ENCODE measurements around the gene ARL16.
A peak's percentile ranks its signal among the peaks of the same experiment; 100 is the strongest.

Gene ARL16

GRCh38 chr17:81666342-81667191 is 17.0 kb downstream of the ARL16 start, which contains the start of the genes CCDC137 and OXLD1:
Gene CCDC137 (plus strand): TSS chr17:81666737. CDS start chr17:81666767, 30 bp downstream.
Gene OXLD1 (minus strand): TSS chr17:81666605. CDS start chr17:81666577, 28 bp downstream.
- DNase-seq: peak; percentile 94 to 96 (median 95)

GRCh38 chr17:81666092-81666341 is 17.6 kb downstream of the ARL16 start:
- peak in 1 of 3 experiments; percentile 44 for DNase-seq

- peak in 2 of 3 experiments; percentile 20 to 61 for DNase-seq
Measured at GRCh38 chr17:81665205-81666091, 18.1 kb downstream of the ARL16 start.

- DNase-seq: no peak
Measured at GRCh38 chr17:81664051-81664470, 19.5 kb downstream of the ARL16 start.

- no peak for DNase-seq
Measured at GRCh38 chr17:81662002-81662401, 21.6 kb downstream of the ARL16 start.

- DNase-seq: no peak
Measured at GRCh38 chr17:81660441-81660840, 23.2 kb downstream of the ARL16 start.

- no peak for DNase-seq
Measured at GRCh38 chr17:81659038-81659437, 24.6 kb downstream of the ARL16 start.

- DNase-seq: no peak
Measured at GRCh38 chr17:81656835-81657234, 26.8 kb downstream of the ARL16 start.

GRCh38 chr17:81656118-81656743 is 27.4 kb downstream of the ARL16 start, which contains the start of gene PDE6G:
Gene PDE6G (minus strand): TSS chr17:81656542. CDS start chr17:81653305, 3,237 bp downstream.
- no peak for DNase-seq

- DNase-seq: no peak
Measured at GRCh38 chr17:81655378-81656117, 28.0 kb downstream of the ARL16 start.

GRCh38 chr17:81652906-81653771 is 30.5 kb downstream of the ARL16 start:
- no peak for DNase-seq

- peak in 1 of 3 experiments; percentile 15 for DNase-seq
Measured at GRCh38 chr17:81651692-81652091, 31.9 kb downstream of the ARL16 start.

- DNase-seq: no peak
Measured at GRCh38 chr17:81650951-81651350, 32.6 kb downstream of the ARL16 start.

GRCh38 chr17:81648707-81649085 is 34.9 kb downstream of the ARL16 start:
- DNase-seq: no peak

- DNase-seq: no peak
Measured at GRCh38 chr17:81648013-81648706, 35.4 kb downstream of the ARL16 start.

GRCh38 chr17:81647640-81648012 is 36.0 kb downstream of the ARL16 start:
- DNase-seq: no peak

- no peak for DNase-seq
Measured at GRCh38 chr17:81646869-81647600, 36.6 kb downstream of the ARL16 start.

- DNase-seq: no peak
Measured at GRCh38 chr17:81644976-81645952, 38.3 kb downstream of the ARL16 start.

- DNase-seq: no peak
Measured at GRCh38 chr17:81644496-81644895, 39.1 kb downstream of the ARL16 start.
